GM21529 (cell line): ENCODE data around the gene SGK1.
"Not testable (repeated sequence)": the region's sequence is repeated elsewhere in the genome, so short reads cannot be mapped to it uniquely, and the experiment has no call there.

Source experiments
- ATAC-seq: cut with Tn5 transposase; IDR thresholded peaks from one replicate; pipeline ENCODE4 v1.9.1; 2021; ENCODE audit not compliant: unreplicated experiment

The SGK1 gene

DNA sequence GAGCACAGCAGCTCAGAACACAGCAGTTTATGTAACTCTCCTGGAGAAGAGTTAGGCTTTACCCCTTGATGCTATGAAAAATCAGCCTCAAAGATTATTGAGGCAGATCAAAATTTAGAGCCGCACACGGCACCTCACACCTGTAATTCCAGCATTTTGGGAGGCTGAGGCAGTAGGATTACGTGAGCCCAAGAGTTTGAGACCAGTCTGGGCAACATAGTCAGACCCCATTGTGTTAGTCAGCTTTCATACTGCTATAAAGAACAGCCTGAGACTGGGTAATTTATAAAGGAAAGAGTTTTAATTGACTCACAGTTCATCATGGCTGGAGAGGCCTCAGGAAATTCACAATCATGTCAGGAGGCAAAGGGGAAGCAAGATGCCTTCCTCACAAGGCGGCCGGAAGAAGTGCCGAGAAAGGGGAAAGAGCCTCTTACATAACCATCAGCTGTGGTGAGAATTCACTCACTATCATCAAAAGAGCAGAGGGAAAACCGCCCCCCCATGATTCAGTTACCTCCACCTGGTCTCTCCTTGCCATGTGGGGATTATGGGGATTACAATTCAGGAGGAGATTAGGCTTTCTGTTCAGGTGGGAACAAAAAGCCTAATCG is 87.7 kb downstream of the SGK1 start:
- no peak for ATAC-seq

DNA sequence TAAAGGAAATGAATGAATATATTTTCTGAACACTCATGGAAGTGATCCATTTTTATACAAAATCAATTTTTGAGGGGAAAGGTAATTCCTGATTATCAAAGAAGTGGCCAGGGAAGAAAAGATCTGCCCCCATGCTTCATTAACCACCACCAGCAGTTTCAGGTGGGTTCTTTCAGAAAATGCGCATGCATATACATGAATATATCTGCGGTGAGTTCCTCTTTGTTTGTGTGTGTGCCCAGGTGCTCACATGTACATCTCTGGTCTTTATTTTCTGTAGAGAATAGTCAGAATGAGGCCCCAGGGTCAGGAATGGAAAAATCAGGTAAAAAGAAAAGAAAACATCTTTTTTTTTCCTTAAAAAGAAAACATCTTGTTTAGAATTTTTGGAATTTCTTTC is 88.4 kb downstream of the SGK1 start:
- ATAC-seq, result no peak

DNA sequence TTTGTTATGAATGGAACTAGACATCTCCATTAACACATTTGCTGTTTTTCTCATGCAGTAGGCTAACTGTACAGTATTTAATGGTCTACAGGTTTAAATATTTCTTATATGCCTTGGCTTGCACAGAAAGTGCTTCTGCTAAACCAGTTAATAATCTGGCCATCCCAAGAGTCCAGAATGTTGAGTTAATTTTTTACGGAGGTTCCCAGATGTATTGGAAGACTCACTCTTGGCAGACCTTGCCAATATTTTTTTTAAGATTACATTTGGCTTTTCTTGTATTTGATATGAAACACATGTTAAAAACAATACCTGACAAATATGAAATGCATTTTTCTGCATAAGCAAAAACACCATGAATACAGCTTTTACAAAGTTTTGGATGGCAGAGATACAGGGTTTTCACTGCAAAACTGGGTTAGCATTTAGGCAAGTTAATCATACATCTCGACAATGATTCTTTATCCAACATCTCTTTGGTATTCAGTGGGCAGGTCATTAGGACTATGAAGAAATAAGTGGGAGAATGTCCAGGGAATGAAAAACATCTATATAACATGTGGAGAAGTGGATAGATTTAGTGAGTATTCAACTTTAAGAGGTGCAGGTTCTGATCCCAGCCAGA is 94.0 kb downstream of the SGK1 start:
- ATAC-seq, result no peak

DNA sequence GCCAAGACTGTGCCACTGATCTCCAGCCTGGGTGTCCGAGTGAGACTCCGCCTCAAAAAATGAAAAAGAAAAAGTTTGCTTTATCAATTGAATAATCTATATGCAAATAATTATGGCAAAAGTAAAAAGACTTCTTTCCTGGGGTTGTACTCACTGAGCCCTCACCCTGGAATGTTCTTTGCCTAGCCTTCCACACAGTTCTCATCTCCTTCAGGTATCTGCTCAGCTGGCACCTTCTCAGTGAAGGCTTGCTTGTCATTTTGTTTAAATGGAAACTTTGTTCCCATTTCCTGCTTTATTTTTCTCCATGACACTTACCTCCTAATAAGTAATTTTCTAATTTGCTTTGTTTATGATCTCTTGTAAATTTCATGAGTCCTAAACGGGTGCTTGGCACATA is 96.7 kb downstream of the SGK1 start:
- no peak for ATAC-seq

DNA sequence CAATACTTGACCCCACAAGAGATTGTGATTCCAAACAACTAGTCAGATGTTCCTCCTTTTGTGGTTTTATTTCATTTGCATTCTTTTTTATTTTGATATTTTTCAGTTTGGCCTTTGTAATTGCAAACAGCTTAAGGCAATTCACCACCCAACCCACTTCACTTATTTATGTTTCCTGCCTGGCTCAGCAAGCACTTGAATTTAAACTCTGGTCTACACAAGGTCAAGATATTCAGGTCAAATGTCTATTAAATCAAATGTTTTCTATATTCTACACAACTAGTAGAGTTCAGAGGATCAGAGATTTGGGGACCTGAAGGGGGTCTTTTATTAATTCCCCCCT is 100.1 kb downstream of the SGK1 start:
- no peak for ATAC-seq

DNA sequence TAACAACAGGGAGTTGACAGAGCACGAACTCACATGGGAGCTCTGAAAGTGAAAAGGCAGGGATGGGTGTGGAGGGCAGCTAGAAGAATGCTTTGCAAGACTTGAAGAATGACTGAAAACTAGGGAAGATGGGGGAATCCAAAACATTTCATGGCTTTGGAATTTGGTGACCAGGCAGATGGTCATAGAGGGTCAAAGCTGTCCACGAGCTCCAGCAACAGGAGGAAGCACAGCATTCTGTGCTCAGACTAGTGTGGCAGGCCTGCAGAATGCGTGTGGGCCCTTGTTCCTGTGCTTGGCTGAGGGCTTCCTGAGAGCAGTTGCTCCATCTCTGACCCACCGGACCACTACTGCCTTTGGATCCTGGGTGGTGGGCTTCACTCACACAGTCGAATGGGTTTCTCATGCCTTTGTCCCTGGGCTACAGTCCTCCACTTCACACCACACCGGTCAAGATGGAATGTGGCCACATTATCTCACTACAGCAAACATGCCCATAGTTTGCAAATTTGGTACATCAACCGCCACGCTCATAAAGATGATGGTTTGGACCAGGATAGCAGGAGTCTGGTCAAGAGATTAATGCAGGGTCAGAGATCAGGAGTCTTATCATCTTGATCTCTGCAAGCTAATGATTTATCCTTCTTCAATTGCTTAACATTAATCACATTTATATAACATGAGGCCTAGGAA is 100.7 kb downstream of the SGK1 start:
- no peak for ATAC-seq

DNA sequence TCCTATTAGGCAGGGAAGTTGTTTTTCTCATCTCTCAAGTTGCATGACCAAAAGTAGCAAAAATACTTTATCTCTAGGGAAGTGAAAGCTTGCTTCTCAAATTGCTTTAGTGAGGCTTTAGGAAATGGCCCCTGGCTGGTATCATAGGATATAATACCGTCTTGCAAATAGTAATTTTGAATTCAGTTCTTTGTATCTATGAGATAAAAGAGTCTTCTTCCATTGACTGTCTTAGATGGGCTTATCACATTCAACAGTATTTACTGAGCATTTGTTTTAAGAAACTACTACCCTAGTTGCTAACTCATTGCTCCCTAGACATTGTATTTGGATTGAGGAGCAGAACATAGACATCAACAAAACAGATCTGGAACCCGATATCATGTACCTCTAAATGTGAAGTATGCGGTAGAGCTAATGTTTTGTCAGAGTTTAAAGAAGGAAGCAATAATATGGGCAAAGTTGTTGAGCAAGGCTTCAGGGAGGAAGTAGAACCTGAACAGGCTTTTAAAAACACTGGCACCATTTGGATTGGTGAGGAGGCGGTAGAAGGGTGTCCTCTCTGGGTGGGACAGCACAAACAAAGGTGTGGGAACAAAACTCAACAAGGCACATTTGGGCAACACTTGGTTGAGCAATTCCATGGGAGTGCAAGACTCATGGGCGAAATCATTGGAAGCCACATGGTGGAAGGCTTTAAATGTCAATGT is 101.5 kb downstream of the SGK1 start:
- no peak for ATAC-seq

DNA sequence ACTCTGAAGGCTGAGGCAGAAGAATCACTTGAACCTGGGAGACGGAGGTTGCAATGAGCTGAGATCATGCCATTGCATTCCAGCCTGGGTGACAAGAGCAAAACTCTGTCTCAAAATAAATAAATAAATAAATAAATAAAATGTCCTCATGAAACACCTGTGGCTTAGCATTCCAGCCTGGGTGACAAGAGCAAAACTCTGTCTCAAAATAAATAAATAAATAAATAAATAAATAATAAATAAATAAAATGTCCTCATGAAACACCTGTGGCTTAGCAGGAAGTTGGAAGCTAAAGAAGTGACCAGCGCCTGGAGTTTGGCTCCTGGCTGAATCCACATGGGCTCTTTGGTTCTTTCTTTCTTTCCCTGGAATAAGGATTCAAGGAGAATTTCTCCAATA is 104.5 kb downstream of the SGK1 start:
- ATAC-seq, result not testable (repeated sequence)

DNA sequence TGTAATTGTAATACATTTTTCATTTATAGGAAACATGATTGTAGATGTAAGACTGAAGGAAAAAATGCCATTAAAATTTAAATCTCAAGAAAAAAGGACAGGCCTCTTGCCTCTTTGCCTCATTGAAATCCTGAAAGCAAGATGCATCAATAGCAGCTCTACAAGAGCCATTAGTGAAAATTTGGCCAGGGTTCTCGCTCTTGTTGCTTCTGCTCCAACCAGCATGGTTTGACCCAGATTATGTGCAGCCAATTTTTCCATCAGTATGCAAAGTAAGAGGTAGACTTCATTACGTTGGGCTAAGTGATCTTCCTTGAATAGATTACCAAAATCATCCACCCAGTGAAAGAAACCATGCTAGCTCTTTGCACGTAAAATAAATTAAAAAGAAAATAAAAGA is 106.6 kb downstream of the SGK1 start:
- no peak for ATAC-seq

DNA sequence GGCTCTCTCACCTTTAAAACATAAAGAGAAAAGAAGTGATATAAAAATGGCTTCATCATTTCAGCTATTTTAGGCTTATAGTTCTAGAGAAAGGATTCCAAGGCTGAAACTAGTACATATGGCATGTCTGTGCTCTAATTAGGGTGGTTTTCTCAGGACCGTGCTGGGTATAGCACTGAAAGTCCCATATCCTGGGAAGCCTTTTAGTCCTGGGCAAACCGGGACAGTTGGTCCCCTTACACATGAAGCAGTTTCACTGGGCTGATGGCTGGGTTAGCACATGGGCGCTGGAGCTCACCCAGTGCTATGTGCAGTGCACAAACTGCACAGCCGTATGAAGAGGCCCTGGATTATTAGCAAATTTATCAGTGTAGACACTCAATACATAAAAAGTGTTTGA is 110.5 kb downstream of the SGK1 start:
- ATAC-seq, result no peak

DNA sequence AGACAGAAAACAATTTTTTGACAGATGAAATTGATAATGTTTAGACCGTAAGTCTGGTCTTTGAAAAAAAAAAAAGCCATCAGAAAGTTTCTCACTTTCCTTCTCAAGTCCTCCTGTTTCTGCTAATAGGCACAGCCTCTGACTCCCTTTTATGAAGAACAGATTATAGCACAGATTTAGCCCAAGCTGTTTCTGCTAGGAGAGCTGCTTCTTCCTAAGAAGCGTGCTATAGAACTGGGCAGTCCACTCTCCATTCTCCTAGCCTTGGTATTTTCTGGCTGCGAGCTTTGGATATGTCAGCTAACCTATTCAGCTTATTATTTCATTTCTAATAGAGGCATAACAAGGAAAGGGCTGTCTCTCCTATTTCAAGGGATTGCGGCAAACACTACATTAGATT is 112.5 kb downstream of the SGK1 start:
- no peak for ATAC-seq

DNA sequence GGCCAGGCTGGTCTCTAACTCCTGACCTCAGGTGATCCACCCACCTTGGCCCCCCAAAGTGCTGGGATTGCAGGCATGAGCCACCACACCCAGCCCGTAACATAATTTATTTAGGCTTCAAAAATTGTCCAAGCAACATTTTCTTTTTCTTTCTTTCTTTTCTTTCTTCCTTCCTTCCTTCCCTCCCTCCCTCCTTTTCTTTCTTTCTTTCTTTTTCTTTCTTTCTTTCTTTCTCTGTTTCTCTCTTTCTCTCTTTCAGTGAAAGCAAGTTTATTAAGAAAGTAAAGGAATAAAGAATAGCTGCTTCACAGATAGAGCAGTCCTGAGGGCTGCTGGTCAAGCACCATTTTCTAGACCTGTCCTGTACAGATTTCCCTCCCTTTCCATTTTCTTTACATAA is 113.2 kb downstream of the SGK1 start:
- not testable (repeated sequence) for ATAC-seq

DNA sequence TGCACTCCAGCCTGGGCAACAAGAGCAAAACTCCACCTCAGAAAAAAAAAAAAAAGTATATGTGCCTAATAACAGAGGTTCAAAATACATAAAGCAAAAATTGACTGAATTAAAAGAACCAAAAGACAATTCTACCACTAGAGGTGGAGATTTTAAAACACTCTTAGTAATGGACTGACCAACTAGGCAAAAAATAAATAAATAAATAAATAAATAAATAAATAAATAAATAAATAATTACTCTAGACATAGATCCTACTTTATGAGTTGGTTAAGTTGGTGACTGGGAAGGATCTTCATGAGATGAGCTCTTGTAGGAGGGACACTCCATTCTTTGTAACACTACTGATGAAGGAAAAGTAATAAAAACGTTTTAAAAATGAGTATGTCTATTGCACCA is 113.9 kb downstream of the SGK1 start:
- ATAC-seq, result no peak

DNA sequence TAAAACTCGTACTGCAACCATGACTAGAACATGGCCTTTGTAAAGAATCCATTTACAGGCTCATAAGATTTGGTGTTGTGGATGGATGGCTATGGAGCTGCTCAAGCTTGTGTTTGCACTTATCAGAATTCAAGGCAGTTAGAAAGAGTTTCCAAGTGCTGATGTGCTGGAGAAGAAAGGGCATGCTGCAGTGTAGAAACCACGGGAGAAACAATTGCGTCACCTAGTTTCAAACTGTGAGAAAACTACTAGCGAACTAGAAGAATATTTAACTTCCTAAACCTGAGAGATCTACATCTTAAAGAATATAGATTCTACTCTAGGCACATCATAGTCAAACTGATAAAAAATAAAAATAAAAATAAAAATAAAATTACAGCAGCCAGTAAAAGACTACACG is 116.2 kb downstream of the SGK1 start:
- no peak for ATAC-seq

DNA sequence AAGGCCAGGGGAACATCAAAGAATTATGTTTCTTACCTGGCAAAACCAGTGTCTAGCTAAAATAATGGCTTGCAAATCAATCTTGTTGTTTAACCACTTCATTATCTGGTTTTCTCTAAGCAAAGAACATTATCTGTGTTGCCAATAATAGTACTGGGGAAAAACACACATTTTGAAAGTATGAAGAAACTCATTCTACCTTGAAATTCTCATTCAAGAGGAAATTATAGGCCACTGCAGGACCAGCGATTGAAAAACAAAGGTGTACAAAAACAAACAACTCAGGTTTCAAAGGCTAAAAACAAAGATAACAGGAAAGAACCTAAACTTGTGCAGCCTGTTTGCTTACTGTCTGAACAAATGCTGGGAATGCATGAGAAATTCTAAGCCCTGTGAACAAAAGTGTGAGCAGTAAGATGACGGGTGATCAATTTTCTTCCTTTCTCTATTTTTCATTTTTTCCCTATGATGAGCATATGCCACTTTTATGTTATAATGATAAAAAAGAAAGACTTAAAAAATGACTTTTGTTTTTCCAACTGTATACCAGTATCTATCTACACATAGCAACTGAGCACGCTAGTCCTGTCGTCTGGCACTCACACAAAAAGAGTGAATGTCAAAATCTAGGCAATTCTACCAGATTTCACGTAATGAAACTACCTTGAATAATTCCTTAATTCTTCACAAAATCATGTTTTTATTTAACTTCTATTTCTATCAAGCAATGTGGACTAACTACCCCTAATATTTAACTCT is 117.9 kb downstream of the SGK1 start:
- ATAC-seq, result peak; percentile 75

DNA sequence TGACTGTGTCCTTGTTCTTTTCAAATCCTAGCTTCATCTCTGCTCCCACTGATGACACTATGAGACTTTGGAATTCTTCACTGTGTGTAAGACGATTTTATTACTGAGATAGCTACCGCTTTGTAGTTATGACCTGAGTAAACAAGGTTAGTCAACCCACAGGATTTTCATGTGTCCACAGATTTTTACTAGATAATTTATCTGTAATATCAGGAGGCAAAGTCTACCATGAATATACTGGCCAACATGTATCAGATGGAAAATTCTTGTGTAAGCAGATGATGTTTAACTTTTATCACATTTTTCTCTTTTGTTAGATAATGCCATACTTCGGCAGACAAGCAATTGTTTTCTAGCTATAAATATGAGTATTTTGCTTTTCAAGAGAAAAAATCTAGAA is 119.8 kb downstream of the SGK1 start:
- ATAC-seq, result no peak

DNA sequence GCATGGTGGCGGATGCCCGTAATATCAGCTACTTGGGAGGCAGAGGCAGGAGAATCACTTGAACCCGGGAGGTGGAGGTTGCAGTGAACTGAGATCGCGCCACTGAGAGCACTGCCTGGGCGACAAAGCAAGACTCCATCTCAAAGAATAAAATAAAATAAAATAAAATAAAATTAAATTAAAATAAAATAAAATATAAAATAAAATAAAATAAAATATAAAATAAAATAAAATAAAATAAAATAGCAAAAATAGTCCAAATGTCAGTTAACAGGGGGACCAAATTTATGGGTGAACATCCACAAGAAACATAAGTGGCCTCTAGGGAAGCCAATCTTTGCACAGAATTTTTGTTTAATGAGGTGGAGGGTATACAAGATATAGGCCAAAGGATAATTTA is 120.2 kb downstream of the SGK1 start:
- ATAC-seq, result not testable (repeated sequence)

DNA sequence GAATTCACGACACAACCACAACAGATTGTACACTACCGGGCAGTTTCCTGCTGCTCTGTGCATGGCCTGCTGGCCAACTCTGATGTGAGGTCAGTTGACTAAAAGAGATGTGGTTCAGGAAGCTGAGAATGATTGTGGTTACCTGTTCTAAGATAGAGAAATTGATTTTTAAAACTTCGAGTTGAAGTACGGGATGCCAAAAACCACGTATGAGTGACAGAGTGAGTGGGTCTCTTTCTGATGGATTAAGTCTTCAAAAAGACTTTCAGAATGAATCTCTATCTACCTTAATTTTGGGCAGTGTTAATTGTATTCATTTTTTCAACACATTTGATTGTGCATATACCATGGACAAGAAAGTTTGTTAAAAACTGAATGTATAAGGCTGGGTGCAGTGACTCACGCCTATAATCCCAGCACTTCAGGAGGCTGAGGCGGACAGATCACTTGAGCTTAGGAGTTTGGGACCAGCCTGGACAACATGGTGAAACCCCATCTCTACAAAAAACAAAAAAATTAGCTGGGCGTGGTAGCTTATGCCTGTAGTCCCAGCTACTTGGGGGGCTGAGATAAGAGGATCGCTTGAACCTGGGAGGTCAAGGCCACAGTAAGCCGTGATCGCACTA is 121.2 kb downstream of the SGK1 start:
- peak; percentile 54 for ATAC-seq

DNA sequence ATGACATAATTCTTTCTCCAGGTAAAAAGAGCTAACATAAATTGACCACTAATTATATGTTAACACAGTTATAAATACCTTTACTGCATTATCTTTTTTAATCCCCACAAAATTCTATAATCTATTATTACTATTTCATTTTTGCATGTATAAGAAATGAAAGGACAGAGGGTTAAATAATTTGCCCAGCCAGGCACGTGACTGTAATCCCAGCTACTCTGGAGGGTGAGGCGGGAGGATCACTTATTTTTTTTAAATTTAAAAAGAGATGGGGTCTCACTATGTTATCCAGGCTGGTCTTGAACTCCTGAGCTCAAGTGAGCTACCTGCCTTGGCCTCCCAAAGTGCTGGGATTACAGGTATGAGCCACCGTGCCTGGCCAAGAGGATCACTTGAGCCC is 121.9 kb downstream of the SGK1 start:
- ATAC-seq, result no peak

DNA sequence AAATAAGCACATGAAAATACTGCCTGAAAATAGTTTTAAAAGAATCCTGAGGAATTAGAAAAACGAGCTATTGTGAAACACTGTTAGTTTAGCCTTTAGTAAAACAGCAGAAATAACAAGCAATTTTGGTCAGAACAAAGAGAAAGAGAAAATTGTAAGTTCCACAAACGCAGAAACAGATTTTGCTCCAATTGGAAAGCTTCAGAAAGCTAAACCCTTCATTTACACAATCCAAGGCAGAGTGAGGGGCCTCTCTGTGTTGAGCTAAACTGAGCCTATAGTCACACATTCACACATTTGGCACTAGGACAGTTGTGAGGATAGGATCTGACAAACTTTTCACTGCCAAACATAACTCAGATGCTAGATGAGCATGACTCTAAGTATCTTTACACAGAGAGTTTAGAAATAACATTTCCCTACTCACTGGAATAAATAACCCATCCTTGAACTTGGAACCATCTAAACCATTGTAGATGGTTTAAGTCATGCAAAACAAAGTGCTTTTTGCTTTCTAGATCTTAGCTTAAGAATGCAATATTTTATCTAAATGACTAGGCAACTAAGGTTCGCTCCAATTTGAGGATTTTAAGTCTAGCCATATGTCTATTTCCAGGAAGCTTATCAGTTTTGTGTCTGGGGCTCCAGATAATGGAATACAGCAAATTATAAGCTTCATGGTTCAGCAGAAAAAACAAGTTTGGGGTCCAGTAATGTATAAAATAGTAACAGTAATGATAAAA is 122.6 kb downstream of the SGK1 start:
- ATAC-seq, result no peak
